Measurements from ENCODE around the gene PDE1A.

DNA sequence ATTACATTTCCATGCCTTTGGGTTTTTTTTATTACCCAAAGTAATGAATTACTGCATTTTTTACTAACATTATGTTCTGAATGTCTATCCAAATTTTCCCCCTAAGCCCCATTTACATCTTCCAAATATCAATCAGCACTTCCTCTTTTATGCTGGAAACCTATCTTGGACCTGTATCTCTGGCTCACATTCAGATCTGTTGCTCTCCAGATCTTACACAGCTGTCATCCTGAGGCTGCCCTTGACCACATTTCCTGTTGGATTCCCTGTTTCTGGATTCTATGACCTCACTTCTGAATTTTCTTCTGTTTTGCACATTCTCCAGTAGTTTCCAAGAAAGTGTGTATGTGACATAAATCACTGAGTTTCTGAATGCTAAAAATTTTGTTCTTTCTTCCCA lies 146.7 kb downstream of the PDE1A start:
- peak; percentile 62 for TF ChIP-seq JUND (IDR thresholded peaks at IDR 0.05)
- no peak for TF ChIP-seq EZH2phosphoT487 (IDR thresholded peaks at IDR 0.05; ENCODE audit: borderline replicate concordance, low read depth)
- TF ChIP-seq, protein P1, sequence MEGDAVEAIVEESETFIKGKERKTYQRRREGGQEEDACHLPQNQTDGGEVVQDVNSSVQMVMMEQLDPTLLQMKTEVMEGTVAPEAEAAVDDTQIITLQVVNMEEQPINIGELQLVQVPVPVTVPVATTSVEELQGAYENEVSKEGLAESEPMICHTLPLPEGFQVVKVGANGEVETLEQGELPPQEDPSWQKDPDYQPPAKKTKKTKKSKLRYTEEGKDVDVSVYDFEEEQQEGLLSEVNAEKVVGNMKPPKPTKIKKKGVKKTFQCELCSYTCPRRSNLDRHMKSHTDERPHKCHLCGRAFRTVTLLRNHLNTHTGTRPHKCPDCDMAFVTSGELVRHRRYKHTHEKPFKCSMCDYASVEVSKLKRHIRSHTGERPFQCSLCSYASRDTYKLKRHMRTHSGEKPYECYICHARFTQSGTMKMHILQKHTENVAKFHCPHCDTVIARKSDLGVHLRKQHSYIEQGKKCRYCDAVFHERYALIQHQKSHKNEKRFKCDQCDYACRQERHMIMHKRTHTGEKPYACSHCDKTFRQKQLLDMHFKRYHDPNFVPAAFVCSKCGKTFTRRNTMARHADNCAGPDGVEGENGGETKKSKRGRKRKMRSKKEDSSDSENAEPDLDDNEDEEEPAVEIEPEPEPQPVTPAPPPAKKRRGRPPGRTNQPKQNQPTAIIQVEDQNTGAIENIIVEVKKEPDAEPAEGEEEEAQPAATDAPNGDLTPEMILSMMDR (IDR thresholded peaks at IDR 0.05) = no peak
- TF ChIP-seq RXRA (IDR thresholded peaks at IDR 0.05; ENCODE audit: borderline replicate concordance, low read depth) = no peak
- no peak for TF ChIP-seq ELF1 (IDR thresholded peaks at IDR 0.05)
- TF ChIP-seq POLR2AphosphoS5 (IDR thresholded peaks at IDR 0.05; ENCODE audit: low read depth, low read length) = no peak
- no peak for TF ChIP-seq RCOR1 (IDR thresholded peaks at IDR 0.05; ENCODE audit: low read length)
- no peak for TF ChIP-seq RAD21 (IDR thresholded peaks at IDR 0.05; ENCODE audit: low read length)
- TF ChIP-seq, protein P2, sequence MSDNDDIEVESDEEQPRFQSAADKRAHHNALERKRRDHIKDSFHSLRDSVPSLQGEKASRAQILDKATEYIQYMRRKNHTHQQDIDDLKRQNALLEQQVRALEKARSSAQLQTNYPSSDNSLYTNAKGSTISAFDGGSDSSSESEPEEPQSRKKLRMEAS (IDR thresholded peaks at IDR 0.05; ENCODE audit: low read depth) = no peak
- TF ChIP-seq YY1 (IDR thresholded peaks at IDR 0.05; ENCODE audit: low read depth) = no peak
- TF ChIP-seq EP300 (IDR thresholded peaks at IDR 0.05; ENCODE audit: borderline replicate concordance in 1 of 2, low read depth in 1 of 2, low read length in 1 of 2) = peak in 1 of 2 experiments; percentile 61; a peak in 1 of 4 replicates
- TF ChIP-seq, protein P3, sequence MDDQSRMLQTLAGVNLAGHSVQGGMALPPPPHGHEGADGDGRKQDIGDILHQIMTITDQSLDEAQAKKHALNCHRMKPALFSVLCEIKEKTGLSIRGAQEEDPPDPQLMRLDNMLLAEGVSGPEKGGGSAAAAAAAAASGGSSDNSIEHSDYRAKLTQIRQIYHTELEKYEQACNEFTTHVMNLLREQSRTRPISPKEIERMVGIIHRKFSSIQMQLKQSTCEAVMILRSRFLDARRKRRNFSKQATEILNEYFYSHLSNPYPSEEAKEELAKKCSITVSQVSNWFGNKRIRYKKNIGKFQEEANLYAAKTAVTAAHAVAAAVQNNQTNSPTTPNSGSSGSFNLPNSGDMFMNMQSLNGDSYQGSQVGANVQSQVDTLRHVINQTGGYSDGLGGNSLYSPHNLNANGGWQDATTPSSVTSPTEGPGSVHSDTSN (IDR thresholded peaks at IDR 0.05) = peak; percentile 86
- TF ChIP-seq, protein P4, sequence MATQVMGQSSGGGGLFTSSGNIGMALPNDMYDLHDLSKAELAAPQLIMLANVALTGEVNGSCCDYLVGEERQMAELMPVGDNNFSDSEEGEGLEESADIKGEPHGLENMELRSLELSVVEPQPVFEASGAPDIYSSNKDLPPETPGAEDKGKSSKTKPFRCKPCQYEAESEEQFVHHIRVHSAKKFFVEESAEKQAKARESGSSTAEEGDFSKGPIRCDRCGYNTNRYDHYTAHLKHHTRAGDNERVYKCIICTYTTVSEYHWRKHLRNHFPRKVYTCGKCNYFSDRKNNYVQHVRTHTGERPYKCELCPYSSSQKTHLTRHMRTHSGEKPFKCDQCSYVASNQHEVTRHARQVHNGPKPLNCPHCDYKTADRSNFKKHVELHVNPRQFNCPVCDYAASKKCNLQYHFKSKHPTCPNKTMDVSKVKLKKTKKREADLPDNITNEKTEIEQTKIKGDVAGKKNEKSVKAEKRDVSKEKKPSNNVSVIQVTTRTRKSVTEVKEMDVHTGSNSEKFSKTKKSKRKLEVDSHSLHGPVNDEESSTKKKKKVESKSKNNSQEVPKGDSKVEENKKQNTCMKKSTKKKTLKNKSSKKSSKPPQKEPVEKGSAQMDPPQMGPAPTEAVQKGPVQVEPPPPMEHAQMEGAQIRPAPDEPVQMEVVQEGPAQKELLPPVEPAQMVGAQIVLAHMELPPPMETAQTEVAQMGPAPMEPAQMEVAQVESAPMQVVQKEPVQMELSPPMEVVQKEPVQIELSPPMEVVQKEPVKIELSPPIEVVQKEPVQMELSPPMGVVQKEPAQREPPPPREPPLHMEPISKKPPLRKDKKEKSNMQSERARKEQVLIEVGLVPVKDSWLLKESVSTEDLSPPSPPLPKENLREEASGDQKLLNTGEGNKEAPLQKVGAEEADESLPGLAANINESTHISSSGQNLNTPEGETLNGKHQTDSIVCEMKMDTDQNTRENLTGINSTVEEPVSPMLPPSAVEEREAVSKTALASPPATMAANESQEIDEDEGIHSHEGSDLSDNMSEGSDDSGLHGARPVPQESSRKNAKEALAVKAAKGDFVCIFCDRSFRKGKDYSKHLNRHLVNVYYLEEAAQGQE (IDR thresholded peaks at IDR 0.05; ENCODE audit: low read depth, low read length) = no peak

Data from SK-N-SH (cell line).